HG03064 (cell line): ENCODE measurements around the gene B9D2.

Experiments
- ATAC-seq: cut with Tn5 transposase; IDR thresholded peaks from one replicate; pipeline ENCODE4 v1.9.1; 2021; ENCODE audit warnings: low read depth; ENCODE audit not compliant: unreplicated experiment

B9D2 gene

GRCh38 chr19:41330481-41330880 lies 33.5 kb downstream of the B9D2 start:
- no peak for ATAC-seq

GRCh38 chr19:41328842-41329225 lies 35.1 kb downstream of the B9D2 start:
- no peak for ATAC-seq

GRCh38 chr19:41328157-41328841 lies 35.6 kb downstream of the B9D2 start:
- no peak for ATAC-seq

GRCh38 chr19:41327576-41328156 lies 36.3 kb downstream of the B9D2 start:
- no peak for ATAC-seq

GRCh38 chr19:41327076-41327575 lies 36.8 kb downstream of the B9D2 start:
- ATAC-seq = no peak

GRCh38 chr19:41325947-41326706 lies 37.8 kb downstream of the B9D2 start:
- ATAC-seq = no peak

GRCh38 chr19:41325640-41325946 lies 38.4 kb downstream of the B9D2 start:
- ATAC-seq = no peak

GRCh38 chr19:41324921-41325639 lies 38.9 kb downstream of the B9D2 start:
- ATAC-seq = no peak

- ATAC-seq = no peak
Observed at GRCh38 chr19:41324231-41324702, 39.7 kb downstream of the B9D2 start.

- no peak for ATAC-seq
Observed at GRCh38 chr19:41323430-41324125, 40.4 kb downstream of the B9D2 start.

- ATAC-seq = no peak
Observed at GRCh38 chr19:41323023-41323422, 40.9 kb downstream of the B9D2 start.

GRCh38 chr19:41322451-41322850 lies 41.5 kb downstream of the B9D2 start:
- no peak for ATAC-seq

- no peak for ATAC-seq
Observed at GRCh38 chr19:41321600-41322270, 42.2 kb downstream of the B9D2 start.

- ATAC-seq = no peak
Observed at GRCh38 chr19:41321204-41321599, 42.7 kb downstream of the B9D2 start.

GRCh38 chr19:41320568-41320967 lies 43.4 kb downstream of the B9D2 start:
- no peak for ATAC-seq

GRCh38 chr19:41320185-41320518 lies 43.8 kb downstream of the B9D2 start:
- ATAC-seq = no peak

- ATAC-seq = no peak
Observed at GRCh38 chr19:41319500-41320184, 44.3 kb downstream of the B9D2 start.

GRCh38 chr19:41318696-41319499 lies 45.1 kb downstream of the B9D2 start:
- ATAC-seq = no peak
